OCI-LY3 (cell line): Measurements from ENCODE around the gene LTBP1.

Experiments
- H2AFZ ChIP-seq: fragments of 200-600, 300-600 bp; shearing (Covaris generic); 2 replicates; pipeline ENCODE4 v1.6.0; 2014; ENCODE audit warnings: antibody characterized with exemption, low read depth, low read length
- H3K27ac ChIP-seq: fragments of 200-600, 300-600 bp; sonication (generic); 2 replicates; pipeline ENCODE4 v1.5.1; 2014; ENCODE audit warnings: mild to moderate bottlenecking, low read length, moderate library complexity, mixed read lengths
- H3K27me3 ChIP-seq: fragments of 200-600, 300-600 bp; sonication (generic); 2 replicates; pipeline ENCODE4 v1.6.1; 2014; ENCODE audit warnings: low read depth, low read length, mixed read lengths
- H3K36me3 ChIP-seq: fragments of 200-600, 300-600 bp; sonication (generic); replicated peaks from 2 replicates; pipeline ENCODE3; 2014; ENCODE audit warnings: low read depth, low read length, mixed read lengths
- H3K4me1 ChIP-seq: fragments of 300-600, 200-600 bp; sonication (generic); 2 replicates; pipeline ENCODE4 v1.6.1; 2014; ENCODE audit warnings: low read length, mixed read lengths
- H3K4me2 ChIP-seq: fragments of 200-600, 300-600 bp; sonication (generic); 2 replicates; pipeline ENCODE4 v1.6.1; 2014; ENCODE audit warnings: low read length, mixed read lengths
- H3K4me3 ChIP-seq: fragments of 300-600, 200-600 bp; sonication (generic); 2 replicates; pipeline ENCODE4 v1.5.1; 2014; ENCODE audit warnings: antibody characterized with exemption, mild to moderate bottlenecking, low read length, moderate library complexity
- H3K79me2 ChIP-seq: fragments of 300-600, 200-600 bp; shearing (Covaris generic); 2 replicates; pipeline ENCODE4 v1.6.1; 2014; ENCODE audit warnings: mild to moderate bottlenecking, low read length, mixed read lengths
- H3K9ac ChIP-seq: fragments of 300-600, 200-600 bp; shearing (Covaris generic); 2 replicates; pipeline ENCODE4 v1.6.0; 2014; ENCODE audit warnings: mild to moderate bottlenecking, low read length, moderate library complexity
- H3K9me3 ChIP-seq: fragments of 200-600, 300-600 bp; shearing (Covaris generic); 2 replicates; pipeline ENCODE4 v1.6.1; 2014; ENCODE audit warnings: low read length, mixed read lengths; ENCODE audit not compliant: insufficient read depth
- H4K20me1 ChIP-seq: fragments of 200-600, 300-600 bp; sonication (generic); 2 replicates; pipeline ENCODE4 v1.6.1; 2016; ENCODE audit warnings: low read length, mixed read lengths; ENCODE audit not compliant: insufficient read depth
- EZH2phosphoT487 ChIP-seq: fragments of 200-600 bp; shearing (Covaris generic); IDR thresholded peaks from 2 replicates; pipeline ENCODE4 v1.6.1; 2018; ENCODE audit warnings: antibody characterized with exemption, mixed run types, low read depth
- TF ChIP-seq, protein P1 (sequence below): fragments of 200-600, 300-600 bp; sonication (generic); IDR thresholded peaks from 2 replicates; pipeline ENCODE4 v1.5.1; 2014; ENCODE audit warnings: antibody characterized with exemption, low read length, low read depth

The LTBP1 gene

DNA sequence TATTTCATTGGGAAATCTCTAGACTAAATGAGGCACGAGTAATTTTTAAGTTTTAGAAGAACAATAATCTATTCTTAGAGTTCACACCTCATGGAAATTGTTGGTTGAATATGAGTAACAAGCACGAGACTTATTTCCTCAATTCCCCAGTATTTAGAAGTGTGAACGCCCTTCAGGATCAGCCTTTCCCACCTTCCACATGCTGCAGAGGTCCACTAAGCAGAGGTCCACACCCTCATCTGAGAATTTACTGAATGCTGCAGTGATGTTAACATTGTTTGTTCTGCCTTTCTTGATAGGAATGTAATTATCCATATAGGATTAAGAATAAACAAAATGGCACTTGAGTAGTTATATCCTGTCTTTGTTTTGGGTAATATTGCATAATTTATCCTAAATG, 41.8 kb downstream of the LTBP1 start:
- H4K20me1 ChIP-seq = no peaks in the 10 kb centered on the region
- no peak overlapping the region for H3K9ac ChIP-seq
- H3K36me3 ChIP-seq = no peaks in the 10 kb centered on the region
- TF ChIP-seq, protein P1, sequence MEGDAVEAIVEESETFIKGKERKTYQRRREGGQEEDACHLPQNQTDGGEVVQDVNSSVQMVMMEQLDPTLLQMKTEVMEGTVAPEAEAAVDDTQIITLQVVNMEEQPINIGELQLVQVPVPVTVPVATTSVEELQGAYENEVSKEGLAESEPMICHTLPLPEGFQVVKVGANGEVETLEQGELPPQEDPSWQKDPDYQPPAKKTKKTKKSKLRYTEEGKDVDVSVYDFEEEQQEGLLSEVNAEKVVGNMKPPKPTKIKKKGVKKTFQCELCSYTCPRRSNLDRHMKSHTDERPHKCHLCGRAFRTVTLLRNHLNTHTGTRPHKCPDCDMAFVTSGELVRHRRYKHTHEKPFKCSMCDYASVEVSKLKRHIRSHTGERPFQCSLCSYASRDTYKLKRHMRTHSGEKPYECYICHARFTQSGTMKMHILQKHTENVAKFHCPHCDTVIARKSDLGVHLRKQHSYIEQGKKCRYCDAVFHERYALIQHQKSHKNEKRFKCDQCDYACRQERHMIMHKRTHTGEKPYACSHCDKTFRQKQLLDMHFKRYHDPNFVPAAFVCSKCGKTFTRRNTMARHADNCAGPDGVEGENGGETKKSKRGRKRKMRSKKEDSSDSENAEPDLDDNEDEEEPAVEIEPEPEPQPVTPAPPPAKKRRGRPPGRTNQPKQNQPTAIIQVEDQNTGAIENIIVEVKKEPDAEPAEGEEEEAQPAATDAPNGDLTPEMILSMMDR = no peak
- no peak for TF ChIP-seq EZH2phosphoT487
- H3K4me1 ChIP-seq = peaks cover 4% of the 10 kb centered on the region
- H2AFZ ChIP-seq = no peak overlapping the region
- no peak overlapping the region for H3K4me2 ChIP-seq
- no peaks in the 10 kb centered on the region for H3K27me3 ChIP-seq
- H3K79me2 ChIP-seq = no peaks in the 10 kb centered on the region
- H3K27ac ChIP-seq = no peak overlapping the region
- H3K4me3 ChIP-seq = no peak overlapping the region
- H3K9me3 ChIP-seq = no peaks in the 10 kb centered on the region

DNA sequence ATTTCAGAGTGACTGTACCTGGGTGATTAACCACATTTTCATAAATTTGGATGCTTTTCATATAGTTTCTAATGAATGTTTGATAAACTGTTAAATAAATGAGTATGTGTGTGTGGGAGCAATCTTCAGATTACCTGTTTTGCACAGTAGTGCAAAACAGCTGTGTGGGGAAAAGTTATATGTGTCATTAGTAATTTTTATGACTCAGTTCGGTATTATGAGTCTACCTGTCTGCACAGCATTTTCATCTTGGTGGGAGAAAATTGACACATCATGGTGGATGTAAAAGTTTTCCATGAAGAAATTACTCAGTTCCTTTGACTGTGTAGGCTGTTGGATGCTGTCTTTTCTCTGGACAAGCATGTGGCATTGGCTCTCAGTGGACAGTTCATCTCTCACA, 43.8 kb downstream of the LTBP1 start:
- TF ChIP-seq EZH2phosphoT487 = no peak
- no peaks in the 10 kb centered on the region for H3K9me3 ChIP-seq
- H3K79me2 ChIP-seq = no peaks in the 10 kb centered on the region
- H3K4me1 ChIP-seq = no peaks in the 10 kb centered on the region
- no peak overlapping the region for H3K27ac ChIP-seq
- H3K4me3 ChIP-seq = no peak overlapping the region
- no peaks in the 10 kb centered on the region for H4K20me1 ChIP-seq
- no peak overlapping the region for H3K4me2 ChIP-seq
- H3K27me3 ChIP-seq = no peaks in the 10 kb centered on the region
- no peak overlapping the region for H2AFZ ChIP-seq
- H3K36me3 ChIP-seq = no peaks in the 10 kb centered on the region
- no peak overlapping the region for H3K9ac ChIP-seq

DNA sequence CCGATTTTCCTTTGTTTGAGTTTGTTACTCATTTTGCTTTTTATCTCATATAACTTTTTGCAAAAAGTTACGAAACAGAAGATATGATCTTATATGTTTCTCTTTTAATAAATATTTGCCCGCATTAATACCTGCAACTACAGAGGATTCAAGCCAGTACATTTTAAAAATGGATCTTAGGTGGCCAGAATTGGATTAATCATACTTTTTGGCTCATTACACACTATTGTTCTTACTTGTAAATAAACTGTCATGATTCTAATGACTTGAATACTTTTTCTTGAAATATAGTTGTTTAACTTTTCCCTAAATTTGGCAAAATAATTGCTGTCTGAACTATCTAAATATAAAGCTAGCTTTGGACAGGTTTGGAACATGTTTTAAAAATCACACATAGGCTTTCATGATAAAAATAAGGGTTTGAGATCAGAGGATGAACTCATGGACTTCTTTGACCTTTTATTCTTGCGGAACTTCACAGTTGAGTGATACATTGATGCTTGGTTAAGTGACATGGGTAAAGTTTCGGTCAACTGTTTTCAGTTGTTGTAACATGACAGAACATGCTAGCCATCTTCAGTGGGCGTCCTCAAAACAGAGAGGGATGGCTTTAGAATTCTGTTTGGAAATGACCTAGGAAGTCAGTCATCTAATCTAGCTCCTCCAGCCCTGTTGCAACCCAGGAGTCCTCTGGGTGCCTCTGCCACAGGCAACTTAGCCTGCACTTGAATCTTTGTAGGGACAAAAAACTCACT, 44.5 kb downstream of the LTBP1 start:
- no peaks in the 10 kb centered on the region for H3K36me3 ChIP-seq
- H2AFZ ChIP-seq = no peak overlapping the region
- no peaks in the 10 kb centered on the region for H3K79me2 ChIP-seq
- TF ChIP-seq EZH2phosphoT487 = no peak
- TF ChIP-seq, protein P1 = no peak
- no peaks in the 10 kb centered on the region for H4K20me1 ChIP-seq
- no peak overlapping the region for H3K9ac ChIP-seq
- H3K27ac ChIP-seq = no peak overlapping the region
- no peaks in the 10 kb centered on the region for H3K9me3 ChIP-seq
- no peaks in the 10 kb centered on the region for H3K4me1 ChIP-seq
- no peak overlapping the region for H3K4me2 ChIP-seq
- no peak overlapping the region for H3K4me3 ChIP-seq
- H3K27me3 ChIP-seq = no peaks in the 10 kb centered on the region

DNA sequence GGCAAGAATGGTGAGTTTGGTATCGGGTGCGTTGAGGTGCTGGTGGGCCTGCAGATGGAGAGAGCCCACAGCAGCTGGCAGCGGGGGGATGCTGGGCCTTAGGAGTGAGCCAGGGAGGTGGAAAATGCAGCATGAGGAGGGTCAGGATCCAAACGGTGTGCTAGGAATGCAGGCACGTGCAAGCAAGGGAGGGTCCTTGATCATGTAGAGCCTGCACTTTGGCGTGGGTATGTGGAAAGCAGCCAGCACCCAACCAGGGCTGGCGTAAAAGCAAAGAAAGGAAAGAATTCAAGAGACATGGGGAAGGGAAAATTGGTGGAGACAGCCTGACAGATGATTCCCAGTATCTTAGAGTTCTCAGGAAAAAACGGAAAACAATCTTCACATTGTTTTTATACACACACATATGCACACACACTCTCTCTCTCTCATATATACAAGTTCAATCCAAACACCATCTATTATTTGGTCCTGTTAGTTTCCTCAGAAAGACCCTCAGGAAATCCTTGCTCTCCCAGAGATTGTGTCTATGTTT, 46.3 kb downstream of the LTBP1 start:
- no peaks in the 10 kb centered on the region for H3K79me2 ChIP-seq
- no peaks in the 10 kb centered on the region for H3K36me3 ChIP-seq
- no peak overlapping the region for H3K27ac ChIP-seq
- H3K27me3 ChIP-seq = no peaks in the 10 kb centered on the region
- no peak for TF ChIP-seq EZH2phosphoT487
- TF ChIP-seq, protein P1 = no peak
- no peaks in the 10 kb centered on the region for H4K20me1 ChIP-seq
- H3K9ac ChIP-seq = no peak overlapping the region
- no peaks in the 10 kb centered on the region for H3K9me3 ChIP-seq
- H2AFZ ChIP-seq = no peak overlapping the region
- no peak overlapping the region for H3K4me2 ChIP-seq
- no peak overlapping the region for H3K4me3 ChIP-seq
- H3K4me1 ChIP-seq = no peaks in the 10 kb centered on the region
